Measurements from ENCODE around the gene PTPRG. TPM values are rescaled to one million over a fixed set of nuclear protein-coding genes. Genes with fewer than 3 reads are reported as not detected.

PTPRG gene
- total and polyA plus RNA-seq, 2 donors (not counting 1 experiment from before 2014, with no cell fraction given): 67.0 to 97.9 TPM

DNA sequence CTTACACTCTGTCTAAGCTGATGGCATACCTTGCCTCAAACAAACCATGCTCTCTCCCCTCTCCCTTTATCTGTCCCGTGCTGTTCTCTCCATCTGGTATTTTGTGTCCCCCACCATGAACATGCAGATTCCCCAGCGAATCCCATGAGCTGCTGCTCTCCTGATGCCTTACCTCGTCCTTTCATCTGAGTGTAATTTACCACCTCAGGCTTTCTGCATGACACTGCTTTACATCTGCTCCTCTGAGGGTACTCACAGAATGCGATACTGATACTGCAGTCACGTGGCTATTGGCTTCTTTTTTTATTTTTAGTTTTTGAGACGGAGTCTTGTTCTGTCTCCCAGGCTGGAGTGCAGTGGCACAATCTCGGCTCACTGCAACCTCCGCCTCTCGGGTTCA is 341.7 kb downstream of the PTPRG start:
- Histone ChIP-seq H3K9me3 (ENCODE audit: control insufficient read depth, insufficient read depth, low read depth, low read length) (no peaks in the 10 kb centered on the region), H3K27ac (ENCODE audit: insufficient read depth, low read length) (no peak overlapping the region), H4K20me1 (ENCODE audit: control insufficient read depth, extremely low read depth, insufficient read depth, low read length) (peaks cover 2% of the 10 kb centered on the region), H3K36me3 (ENCODE audit: control insufficient read depth, insufficient read depth, low read length) (no peaks in the 10 kb centered on the region), H3K9ac (ENCODE audit: insufficient read depth, low read length) (no peak overlapping the region), H3K4me3 (replicated peaks in 1 of 4; ENCODE audit: control extremely low read depth in 1 of 4, insufficient read depth in 1 of 4, low read depth in 3 of 4, low read length in 4 of 4) (no peak overlapping the region), H3K79me2 (ENCODE audit: control insufficient read depth, insufficient read depth, low read length) (no peaks in the 10 kb centered on the region), H3K4me1 (ENCODE audit: control insufficient read depth, extremely low read depth, insufficient read depth, low read length) (peaks cover 5% of the 10 kb centered on the region), H3K4me2 (ENCODE audit: extremely low read depth, insufficient read depth, low read length) (no peak overlapping the region), H3K27me3 (ENCODE audit: control insufficient read depth, insufficient read depth, low read length) (no peaks in the 10 kb centered on the region), H2AFZ (ENCODE audit: low read length) (no peak overlapping the region)
- no peak for DNase-seq (ENCODE audit: low read depth in 2 of 2)
- TF ChIP-seq, protein P1, sequence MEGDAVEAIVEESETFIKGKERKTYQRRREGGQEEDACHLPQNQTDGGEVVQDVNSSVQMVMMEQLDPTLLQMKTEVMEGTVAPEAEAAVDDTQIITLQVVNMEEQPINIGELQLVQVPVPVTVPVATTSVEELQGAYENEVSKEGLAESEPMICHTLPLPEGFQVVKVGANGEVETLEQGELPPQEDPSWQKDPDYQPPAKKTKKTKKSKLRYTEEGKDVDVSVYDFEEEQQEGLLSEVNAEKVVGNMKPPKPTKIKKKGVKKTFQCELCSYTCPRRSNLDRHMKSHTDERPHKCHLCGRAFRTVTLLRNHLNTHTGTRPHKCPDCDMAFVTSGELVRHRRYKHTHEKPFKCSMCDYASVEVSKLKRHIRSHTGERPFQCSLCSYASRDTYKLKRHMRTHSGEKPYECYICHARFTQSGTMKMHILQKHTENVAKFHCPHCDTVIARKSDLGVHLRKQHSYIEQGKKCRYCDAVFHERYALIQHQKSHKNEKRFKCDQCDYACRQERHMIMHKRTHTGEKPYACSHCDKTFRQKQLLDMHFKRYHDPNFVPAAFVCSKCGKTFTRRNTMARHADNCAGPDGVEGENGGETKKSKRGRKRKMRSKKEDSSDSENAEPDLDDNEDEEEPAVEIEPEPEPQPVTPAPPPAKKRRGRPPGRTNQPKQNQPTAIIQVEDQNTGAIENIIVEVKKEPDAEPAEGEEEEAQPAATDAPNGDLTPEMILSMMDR (conservative IDR thresholded peaks at IDR 0.05 in 1 of 2, IDR thresholded peaks at IDR 0.05 in 1 of 2; ENCODE audit: low read depth in 1 of 2, low read length in 2 of 2): no peak
- TF ChIP-seq EZH2 (IDR thresholded peaks at IDR 0.05; ENCODE audit: low read length, missing control alignments): no peak

DNA sequence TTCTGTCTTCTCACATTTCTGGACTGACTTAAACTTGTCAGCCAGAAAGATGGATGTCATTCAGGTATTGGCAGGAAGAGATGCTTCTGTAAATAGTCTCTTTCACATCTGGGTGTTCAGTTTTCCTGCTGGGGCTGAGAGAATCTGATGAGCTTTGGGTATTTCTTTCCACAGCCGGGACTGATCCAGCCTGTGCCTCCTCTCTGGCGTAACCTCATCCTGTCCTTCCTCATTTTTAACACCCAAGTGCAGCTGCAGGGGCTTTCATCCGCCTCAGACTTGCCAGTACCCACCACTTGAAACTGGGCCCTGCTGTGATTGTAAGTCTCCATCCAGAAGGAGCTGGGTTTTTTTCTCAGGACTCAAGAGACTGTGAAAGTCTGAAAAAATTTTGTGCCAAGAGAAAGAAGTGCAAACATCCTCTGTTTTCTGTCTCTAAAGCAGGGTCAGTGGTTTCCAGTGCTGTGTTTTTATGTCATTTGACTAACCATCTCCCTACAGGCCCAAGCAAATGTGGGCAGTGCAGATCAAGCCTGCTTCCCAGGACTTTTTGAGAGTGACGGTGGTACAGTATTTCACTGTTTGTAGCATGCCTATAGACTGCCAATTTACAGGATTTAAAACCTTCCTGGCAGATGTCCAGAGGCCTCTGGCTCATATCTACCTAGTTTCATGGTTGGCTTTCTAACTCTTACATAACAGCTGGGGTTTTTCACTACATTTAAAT is 342.7 kb downstream of the PTPRG start:
- DNase-seq (ENCODE audit: low read depth in 2 of 2): peak; percentile 43 to 52
- H3K4me1 ChIP-seq (ENCODE audit: control insufficient read depth, extremely low read depth, insufficient read depth, low read length): peaks cover 5% of the 10 kb centered on the region
- peaks cover 2% of the 10 kb centered on the region for H4K20me1 ChIP-seq (ENCODE audit: control insufficient read depth, extremely low read depth, insufficient read depth, low read length)
- H3K36me3 ChIP-seq (ENCODE audit: control insufficient read depth, insufficient read depth, low read length): no peaks in the 10 kb centered on the region
- no peak overlapping the region for H3K9ac ChIP-seq (ENCODE audit: insufficient read depth, low read length)
- H3K4me3 ChIP-seq (replicated peaks in 1 of 4; ENCODE audit: control extremely low read depth in 1 of 4, insufficient read depth in 1 of 4, low read depth in 3 of 4, low read length in 4 of 4): no peak overlapping the region
- no peaks in the 10 kb centered on the region for H3K9me3 ChIP-seq (ENCODE audit: control insufficient read depth, insufficient read depth, low read depth, low read length)
- H3K4me2 ChIP-seq (ENCODE audit: extremely low read depth, insufficient read depth, low read length): no peak overlapping the region
- H2AFZ ChIP-seq (ENCODE audit: low read length): no peak overlapping the region
- no peak overlapping the region for H3K27ac ChIP-seq (ENCODE audit: insufficient read depth, low read length)
- TF ChIP-seq, protein P1 (conservative IDR thresholded peaks at IDR 0.05 in 1 of 2, IDR thresholded peaks at IDR 0.05 in 1 of 2; ENCODE audit: low read depth in 1 of 2, low read length in 2 of 2): no peak
- TF ChIP-seq EZH2 (IDR thresholded peaks at IDR 0.05; ENCODE audit: low read length, missing control alignments): no peak
- H3K27me3 ChIP-seq (ENCODE audit: control insufficient read depth, insufficient read depth, low read length): no peaks in the 10 kb centered on the region
- H3K79me2 ChIP-seq (ENCODE audit: control insufficient read depth, insufficient read depth, low read length): no peaks in the 10 kb centered on the region

DNA sequence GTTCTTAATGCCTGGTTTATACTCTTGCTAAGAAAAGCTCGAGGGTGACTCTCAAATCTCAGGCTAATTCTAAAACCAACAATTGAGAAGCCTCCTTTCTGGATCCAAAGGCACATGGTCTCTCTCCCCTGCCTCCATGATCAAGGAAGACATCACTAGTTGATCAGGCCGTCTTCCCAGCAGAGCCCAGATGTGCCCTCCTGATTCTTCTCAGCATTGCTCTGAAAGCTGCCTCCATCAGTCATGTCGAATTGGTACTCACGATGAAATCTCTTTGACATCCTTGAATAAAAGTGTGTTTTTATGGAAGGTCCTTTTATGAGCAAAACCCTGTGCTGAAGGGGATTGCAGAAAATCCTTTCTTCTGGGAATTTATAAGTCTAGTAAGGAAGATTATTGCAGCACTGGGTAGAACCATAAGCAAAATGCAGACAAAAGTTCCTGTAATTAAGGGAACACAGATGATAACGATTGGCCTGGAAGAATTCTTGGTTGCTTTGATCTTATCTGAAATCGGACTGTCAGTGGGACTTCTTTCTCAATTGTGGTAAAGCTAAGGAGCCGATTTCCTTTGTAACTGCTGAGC is 345.9 kb downstream of the PTPRG start:
- Histone ChIP-seq H3K36me3 (ENCODE audit: control insufficient read depth, insufficient read depth, low read length) (no peaks in the 10 kb centered on the region), H3K27me3 (ENCODE audit: control insufficient read depth, insufficient read depth, low read length) (no peaks in the 10 kb centered on the region), H3K79me2 (ENCODE audit: control insufficient read depth, insufficient read depth, low read length) (no peaks in the 10 kb centered on the region), H3K4me2 (ENCODE audit: extremely low read depth, insufficient read depth, low read length) (no peak overlapping the region), H3K9me3 (ENCODE audit: control insufficient read depth, insufficient read depth, low read depth, low read length) (no peaks in the 10 kb centered on the region), H2AFZ (ENCODE audit: low read length) (no peak overlapping the region), H4K20me1 (ENCODE audit: control insufficient read depth, extremely low read depth, insufficient read depth, low read length) (no peaks in the 10 kb centered on the region), H3K4me3 (replicated peaks in 1 of 4; ENCODE audit: control extremely low read depth in 1 of 4, insufficient read depth in 1 of 4, low read depth in 3 of 4, low read length in 4 of 4) (no peak overlapping the region), H3K27ac (ENCODE audit: insufficient read depth, low read length) (no peak overlapping the region), H3K4me1 (ENCODE audit: control insufficient read depth, extremely low read depth, insufficient read depth, low read length) (peaks cover 5% of the 10 kb centered on the region), H3K9ac (ENCODE audit: insufficient read depth, low read length) (no peak overlapping the region)
- TF ChIP-seq, protein P1 (conservative IDR thresholded peaks at IDR 0.05 in 1 of 2, IDR thresholded peaks at IDR 0.05 in 1 of 2; ENCODE audit: low read depth in 1 of 2, low read length in 2 of 2): no peak
- no peak for DNase-seq (ENCODE audit: low read depth in 2 of 2)
